K562 (cell line): ENCODE data around the gene SLX1B.
"Not testable (repeated sequence)": the region's sequence is repeated elsewhere in the genome, so short reads cannot be mapped to it uniquely, and the experiment has no call there.

Source experiments
- BRCA1 ChIP-seq, 2 experiments: fragments of 450-650 bp in 1 of 2; sonication (generic) in 1 of 2; formaldehyde crosslinking in 1 of 2; IDR thresholded peaks; 2 replicates each; pipeline versions ENCODE4 v1.5.0 to v1.6.1; 2017 to 2020; ENCODE audit warnings: mild to moderate bottlenecking in 1 of 2, missing genetic modification reagents in 1 of 2
- CTCF ChIP-seq, 3 experiments: IDR thresholded peaks in 2 of 3; conservative IDR thresholded peaks in 1 of 3; 2 replicates each; pipeline ENCODE4 v1.5.1; 2011 to 2012; ENCODE audit warnings: low read length in 3 of 3, mild to moderate bottlenecking in 3 of 3, control low read depth in 2 of 3, improper control_type of control experiment in 1 of 3, inconsistent platforms in 1 of 3, low read depth in 1 of 3, mixed read lengths in 1 of 3, moderate library complexity in 1 of 3; ENCODE audit not compliant: insufficient read depth in 2 of 3
- E2F5 ChIP-seq: sonication (generic); formaldehyde crosslinking; IDR thresholded peaks from 2 replicates; pipeline ENCODE4 v1.8.0; 2022; ENCODE audit warnings: mild to moderate bottlenecking, missing genetic modification reagents
- EZH2 ChIP-seq: IDR thresholded peaks from 2 replicates; pipeline ENCODE4 v1.6.1; 2012; ENCODE audit warnings: low read depth, mild to moderate bottlenecking, inconsistent platforms, low read length, borderline replicate concordance
- FOXA3 ChIP-seq, 2 experiments: fragments of 450-650 bp in 1 of 2; sonication (generic) in 1 of 2; formaldehyde crosslinking; IDR thresholded peaks in 1 of 2; conservative IDR thresholded peaks in 1 of 2; 2 replicates each; pipeline versions ENCODE4 v1.4.0 to v1.8.0; 2020 to 2022; ENCODE audit warnings: mild to moderate bottlenecking in 2 of 2, missing genetic modification reagents in 1 of 2
- GATAD2B ChIP-seq: fragments of 450-650 bp; IDR thresholded peaks from 2 replicates; pipeline ENCODE4 v1.6.1; 2017; ENCODE audit warnings: mild to moderate bottlenecking, borderline replicate concordance
- POLR2A ChIP-seq: fragments of 450-650 bp; conservative IDR thresholded peaks from 2 replicates; pipeline ENCODE4 v1.6.1; 2016
- POLR2AphosphoS2 ChIP-seq: IDR thresholded peaks from 2 replicates; pipeline ENCODE4 v1.6.1; 2012; ENCODE audit warnings: low read length, improper control_type of control experiment
- SMARCC2 ChIP-seq: fragments of 450-650 bp; IDR thresholded peaks from 2 replicates; pipeline ENCODE4 v1.6.1; 2017; ENCODE audit warnings: antibody characterized with exemption, moderate library complexity, mild to moderate bottlenecking, low read depth
- SMC3 ChIP-seq: conservative IDR thresholded peaks from 2 replicates; pipeline ENCODE4 v1.6.1; 2011; ENCODE audit warnings: low read depth, low read length, improper control_type of control experiment; ENCODE audit not compliant: insufficient read depth
- ZC3H11A ChIP-seq: IDR thresholded peaks from 2 replicates; pipeline ENCODE4 v1.6.1; 2012; ENCODE audit warnings: low read depth, low read length, improper control_type of control experiment
- ZNF224 ChIP-seq: sonication (generic); formaldehyde crosslinking; IDR thresholded peaks from 2 replicates; pipeline ENCODE4 v1.8.0; 2022; ENCODE audit warnings: mild to moderate bottlenecking, missing genetic modification reagents
- ZNF277 ChIP-seq: fragments of 250-450 bp; sonication (Bioruptor Pico); IDR thresholded peaks from 2 replicates; pipeline ENCODE4 v1.8.0; 2022; ENCODE audit warnings: inconsistent platforms, mild to moderate bottlenecking, moderate library complexity, borderline replicate concordance

GRCh38 chr16:29457660-29458059 is 3.3 kb downstream of the SLX1B start:
- TF ChIP-seq ZNF277; ZNF224 (CRISPR knock-in tag); EZH2; E2F5 (CRISPR knock-in tag); GATAD2B; CTCF (IDR thresholded peaks at IDR 0.05 in 2 of 3, conservative IDR thresholded peaks at IDR 0.05 in 1 of 3; ENCODE audit: insufficient read depth in 2 of 3, low read depth in 1 of 3, low read length in 3 of 3); SMC3; POLR2A; BRCA1 (IDR thresholded peaks at IDR 0.05); BRCA1 (CRISPR knock-in tag; IDR thresholded peaks at IDR 0.05); ZC3H11A; SMARCC2; POLR2AphosphoS2; FOXA3 (CRISPR knock-in tag; conservative IDR thresholded peaks at IDR 0.05 in 1 of 2, IDR thresholded peaks at IDR 0.05 in 1 of 2): not testable (repeated sequence)
